HG03571 (cell line): ENCODE results near the gene TNS3.

Source experiments
- ATAC-seq: cut with Tn5 transposase; IDR thresholded peaks from one replicate; pipeline ENCODE4 v1.9.1; 2021; ENCODE audit not compliant: unreplicated experiment

TNS3 gene

DNA sequence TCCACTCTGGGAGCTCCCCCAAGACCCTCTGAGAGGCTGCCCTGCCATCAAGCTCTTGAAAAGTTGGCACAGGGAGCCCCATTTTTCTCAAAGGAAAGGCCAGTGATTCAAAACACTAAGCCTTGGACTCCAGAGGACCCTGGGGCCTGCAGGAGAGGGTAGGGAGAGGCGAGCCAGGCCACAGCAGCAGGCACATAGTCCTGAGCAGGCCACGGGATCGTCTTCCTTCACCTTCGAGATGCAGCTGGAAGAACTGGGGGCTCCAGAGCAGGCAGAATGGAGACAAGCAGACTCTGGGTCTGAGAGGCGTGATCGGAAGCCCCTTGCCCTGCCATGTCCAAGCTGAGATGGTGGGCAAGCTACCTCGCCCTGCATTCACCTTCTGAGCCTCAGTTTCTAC, 13.9 kb downstream of the TNS3 start:
- ATAC-seq: no peak

DNA sequence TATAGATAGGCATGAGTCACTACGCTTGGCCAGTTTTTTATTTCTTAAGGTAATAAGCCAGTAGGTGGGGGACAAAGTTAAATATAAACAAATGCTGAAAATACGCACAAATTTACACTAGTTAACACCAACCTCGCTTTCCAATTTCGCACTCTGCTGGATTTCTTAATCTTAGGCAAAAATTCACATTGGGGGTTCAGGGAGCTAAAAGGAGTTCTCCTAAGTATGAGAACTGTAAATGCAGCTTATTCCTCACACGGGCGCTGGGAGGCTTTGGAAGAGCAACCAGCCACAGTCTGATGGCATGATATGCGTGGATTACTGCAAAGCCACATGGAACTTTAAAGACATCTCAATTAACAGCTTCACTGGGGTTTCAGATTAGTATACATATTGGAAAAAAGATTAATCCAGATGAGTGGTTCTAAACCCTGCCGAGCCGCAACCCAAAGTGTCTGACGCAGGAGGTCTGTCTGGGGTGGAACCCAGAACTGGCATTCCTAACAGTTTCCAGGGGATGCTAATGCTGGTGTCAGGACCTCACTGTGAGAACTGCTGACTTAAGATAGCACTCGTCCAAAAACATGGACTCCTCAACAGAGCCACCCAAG, 16.2 kb downstream of the TNS3 start:
- ATAC-seq: no peak

DNA sequence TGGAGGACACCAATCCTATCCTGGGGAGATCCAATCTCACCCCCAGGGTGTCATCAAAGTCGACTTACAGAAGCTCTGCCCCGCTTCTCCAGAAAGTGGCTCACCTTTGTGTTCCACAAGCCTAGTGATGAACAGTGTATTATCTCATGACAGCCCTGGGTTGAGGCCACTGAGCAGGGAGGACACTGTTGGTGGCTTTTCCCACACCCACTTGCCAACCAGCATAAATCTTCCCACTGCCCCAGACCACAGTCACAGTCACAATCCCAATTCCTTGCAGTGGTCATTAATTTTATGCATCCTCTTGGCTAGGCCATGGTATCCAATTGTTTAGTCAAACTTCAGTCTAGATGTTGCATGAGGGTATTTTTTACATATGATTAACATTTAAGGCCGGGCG, 18.4 kb downstream of the TNS3 start:
- no peak for ATAC-seq

DNA sequence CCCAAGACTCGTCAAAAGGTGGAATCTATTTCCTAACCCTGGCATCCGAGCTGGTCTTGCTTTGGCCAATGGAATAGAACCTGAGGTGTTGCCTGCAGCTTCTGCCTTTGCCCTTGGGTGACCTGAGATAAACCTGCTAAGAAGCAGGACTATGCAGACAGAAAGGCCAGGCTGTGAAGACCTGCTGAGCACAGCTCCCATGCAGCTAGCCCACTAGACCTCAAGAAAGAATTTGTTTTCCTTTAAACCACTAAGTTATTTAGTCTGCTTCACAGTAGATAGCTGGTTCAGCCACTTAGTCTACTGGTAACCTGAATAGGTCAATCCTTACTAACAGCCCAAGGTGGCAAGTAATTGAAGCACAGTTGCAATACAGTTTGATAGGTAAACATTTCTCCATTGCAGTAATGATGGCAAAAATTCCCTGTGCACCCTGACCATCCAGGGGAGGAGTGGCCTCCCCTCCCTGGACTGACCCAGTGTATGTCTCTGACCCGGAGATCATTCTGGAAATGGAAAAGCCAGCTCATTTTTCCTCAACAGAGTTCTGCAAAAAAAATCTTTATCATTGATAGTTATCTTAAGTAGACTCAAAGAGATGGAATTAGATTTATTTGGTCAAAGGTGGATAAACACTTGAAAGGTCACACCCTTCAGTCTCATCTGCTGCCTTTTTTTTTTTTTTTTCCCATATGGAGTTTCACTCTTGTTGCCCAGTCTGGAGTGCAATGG, 20.0 kb downstream of the TNS3 start:
- no peak for ATAC-seq

DNA sequence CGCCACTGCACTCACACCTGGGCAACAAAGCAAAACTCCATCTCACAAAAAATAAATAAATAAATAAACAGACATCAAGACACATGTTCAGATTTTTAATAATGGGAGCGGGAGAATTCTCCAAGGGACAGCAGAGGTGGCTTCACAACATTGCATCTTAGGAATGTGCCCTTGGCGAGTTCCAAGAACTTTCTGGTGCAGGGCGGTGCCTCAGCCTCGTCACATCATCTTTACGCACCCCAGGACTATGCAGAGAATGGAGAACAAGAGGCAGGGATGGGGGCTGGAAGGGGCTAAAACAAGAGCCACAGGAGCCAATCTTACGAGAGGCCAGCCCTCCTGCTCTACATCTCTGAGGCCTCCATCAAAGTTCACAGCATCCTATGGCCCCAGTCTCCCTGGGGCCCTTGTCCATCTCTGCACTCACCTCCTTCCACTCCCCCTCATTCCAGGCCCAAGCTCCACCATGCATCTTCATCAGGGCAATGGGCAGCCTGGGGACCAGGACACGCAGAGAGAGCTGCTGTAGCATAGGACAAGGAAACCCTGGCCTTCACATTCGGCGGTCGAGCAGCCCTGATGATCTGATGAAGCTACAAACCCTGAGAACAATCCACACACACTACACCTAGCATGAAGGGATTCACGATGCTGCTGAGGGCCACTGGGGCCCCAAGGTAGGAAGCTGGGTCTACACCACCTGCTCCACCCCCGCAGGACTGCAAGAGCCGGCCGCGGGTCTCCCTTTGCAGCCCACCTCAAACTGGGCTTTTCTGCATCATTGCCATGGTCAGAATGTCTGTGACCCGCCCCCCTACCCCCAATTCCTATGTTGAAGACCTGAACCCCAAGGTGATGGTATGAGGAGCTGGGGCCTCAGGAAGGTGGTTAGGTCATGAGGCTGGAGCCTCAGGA, 22.3 kb downstream of the TNS3 start:
- ATAC-seq: no peak

DNA sequence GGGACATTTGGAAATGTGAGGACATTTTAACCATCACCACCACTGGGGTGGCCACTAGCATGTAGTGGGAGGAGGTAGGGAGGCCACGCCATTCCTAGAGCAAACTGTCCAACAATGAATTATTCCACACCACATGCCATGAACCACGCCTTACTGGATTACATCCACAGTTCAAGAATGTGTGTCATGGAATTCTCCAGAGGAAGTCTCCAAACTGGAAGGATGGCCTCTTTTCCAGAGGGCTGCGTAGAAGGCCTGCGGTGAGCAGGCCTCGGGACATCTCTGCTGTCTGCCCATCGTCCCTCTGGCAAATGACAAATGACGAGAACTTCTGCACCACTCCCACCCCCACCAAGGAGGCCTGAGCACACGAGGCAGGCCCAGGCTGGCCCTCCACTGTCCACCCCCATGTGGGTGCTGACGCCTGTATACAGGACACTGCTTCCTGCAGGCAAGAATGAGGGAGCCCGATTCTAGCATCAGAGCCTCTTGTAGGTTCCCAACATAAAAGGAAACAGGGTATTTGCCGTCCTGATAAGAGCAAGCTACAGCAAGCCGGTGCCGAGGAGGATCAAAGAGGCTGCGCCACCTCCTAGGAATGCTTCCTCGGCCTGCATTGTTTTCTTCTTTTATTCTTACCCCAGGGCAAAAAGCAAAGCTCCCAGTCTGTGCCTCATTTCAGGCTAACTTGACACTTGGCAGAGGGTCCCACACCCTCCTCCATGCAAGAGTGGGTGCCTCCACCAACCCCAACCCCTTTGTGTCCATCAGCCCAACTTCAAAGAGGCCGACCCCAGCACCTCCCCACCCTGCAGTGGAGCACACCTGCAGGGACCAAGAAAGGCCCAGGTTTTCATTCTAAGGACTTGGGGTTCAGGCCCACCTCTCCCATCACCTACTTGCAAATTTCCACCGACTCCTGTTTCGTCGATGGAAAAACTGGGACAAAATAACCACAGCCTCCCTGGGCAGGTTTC, 23.9 kb downstream of the TNS3 start:
- ATAC-seq: no peak

DNA sequence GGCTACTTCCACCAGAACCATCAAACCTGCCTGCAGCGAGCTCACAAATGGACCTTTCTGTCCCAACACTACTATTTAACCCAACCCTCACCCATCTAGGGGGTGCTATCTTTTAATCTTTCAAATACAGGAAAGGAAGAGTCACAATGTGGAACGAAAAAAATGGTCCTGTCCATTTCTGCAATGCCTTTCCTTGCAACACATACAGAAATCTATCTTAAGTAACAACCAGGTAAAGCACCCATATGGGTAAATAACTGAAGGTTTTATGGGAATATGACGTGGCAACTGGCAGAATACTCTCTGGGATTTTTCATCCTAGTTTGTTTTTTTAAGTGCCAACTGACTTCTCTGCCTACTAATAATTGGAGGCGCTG, 24.6 kb downstream of the TNS3 start:
- no peak for ATAC-seq

DNA sequence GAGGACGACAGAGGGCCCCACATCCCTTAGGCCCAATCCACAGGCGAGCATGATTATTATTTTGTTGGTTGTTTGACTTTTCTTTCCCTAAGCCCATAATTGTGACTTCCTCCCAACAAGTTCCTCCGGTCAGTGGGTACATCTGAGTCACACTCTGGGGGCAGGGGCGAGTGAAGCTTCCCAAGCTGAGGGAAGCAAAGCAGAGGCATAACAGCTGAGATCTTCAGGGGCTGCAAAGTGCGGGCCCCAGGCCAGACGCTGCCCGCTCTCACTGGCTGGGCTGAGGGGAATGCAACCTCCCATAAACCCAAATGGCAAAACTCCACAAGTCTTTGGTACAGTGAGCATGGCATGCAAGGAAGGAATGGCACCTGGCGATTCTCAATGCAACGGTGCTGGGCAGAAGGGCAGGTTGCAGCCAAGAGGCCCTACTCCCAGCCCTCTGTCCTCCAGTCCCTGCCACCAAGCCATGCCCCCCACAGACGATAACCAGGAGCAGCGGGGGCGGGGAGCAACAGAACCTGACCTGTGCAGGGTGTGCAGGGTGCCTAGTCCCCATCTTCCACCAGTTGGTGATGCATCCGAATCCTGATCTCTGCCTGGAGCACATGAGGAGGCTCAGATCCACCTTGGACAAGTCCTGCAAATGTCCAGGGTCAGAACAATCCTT, 25.3 kb downstream of the TNS3 start:
- ATAC-seq: no peak

DNA sequence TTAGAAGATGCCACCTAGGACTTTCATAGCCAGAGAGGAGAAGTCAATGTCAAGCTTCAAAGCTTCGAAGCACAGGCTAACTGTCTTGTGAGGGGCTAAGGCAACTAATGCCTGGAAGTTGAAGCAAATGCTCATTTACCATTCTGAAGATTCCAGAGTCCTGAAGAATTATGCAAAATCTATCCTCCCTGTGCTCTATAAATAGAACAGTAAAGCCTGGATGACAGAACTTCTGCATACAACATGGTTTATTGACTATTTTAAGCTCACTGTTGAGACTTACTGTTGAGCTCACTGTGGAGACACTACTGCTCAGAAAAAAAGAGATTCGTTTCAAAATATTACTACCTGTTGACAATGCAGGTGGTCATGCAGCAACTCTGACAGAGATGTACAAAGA, 28.6 kb downstream of the TNS3 start:
- ATAC-seq: no peak

DNA sequence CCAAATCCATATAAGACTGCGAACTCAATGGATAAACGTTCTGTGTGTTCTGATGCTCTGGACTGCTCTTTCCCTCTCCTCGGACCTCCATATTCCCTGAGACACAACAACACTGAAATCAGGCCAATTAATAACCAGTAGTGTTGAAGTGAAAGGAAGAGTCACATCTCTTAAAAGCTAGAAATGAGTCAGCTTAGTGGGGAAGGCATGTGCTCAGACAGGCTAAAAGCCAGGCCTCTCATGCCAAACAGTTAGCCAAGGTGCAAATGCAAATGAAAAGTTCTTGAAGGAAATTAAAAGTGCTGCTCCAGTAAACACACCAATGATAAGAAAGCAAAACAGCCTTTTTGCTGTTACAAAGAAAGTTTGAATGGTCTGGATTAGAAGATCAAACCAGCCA, 29.3 kb downstream of the TNS3 start:
- ATAC-seq: peak; percentile 98

DNA sequence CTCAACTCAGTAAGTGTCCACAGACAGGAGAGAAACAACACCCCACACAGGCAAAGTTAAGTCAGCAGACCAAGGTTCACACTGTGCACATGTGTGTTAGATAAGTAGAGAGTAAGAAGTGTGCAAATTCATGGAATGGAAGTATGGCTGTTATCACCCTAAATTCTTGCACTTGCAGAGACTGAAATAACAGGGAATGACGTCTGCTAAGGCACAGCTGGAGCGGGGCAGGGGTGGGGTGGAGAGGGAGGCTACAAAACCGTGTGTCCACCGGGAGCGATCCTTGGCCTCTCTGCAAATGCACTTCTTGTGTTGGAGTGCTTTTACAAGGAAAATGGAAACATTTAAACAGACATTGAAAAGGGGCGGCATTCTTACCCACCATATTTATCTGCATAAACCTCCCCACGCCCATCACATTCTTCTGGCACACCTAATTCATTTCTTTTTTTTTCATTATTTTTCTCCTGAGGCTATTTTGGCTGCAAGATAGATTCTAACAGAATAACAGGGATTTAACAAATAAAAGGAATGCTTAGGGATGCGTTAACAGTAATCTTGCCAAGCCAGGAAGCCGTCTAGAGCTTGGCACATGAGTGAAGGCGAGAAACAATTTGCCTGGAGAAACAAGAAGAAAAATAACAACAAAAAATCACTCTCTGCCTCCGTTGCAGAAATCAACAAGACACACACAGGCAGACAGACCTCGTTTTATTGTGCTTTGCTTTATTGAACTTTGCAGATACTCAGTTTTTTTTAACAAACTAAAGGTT, 30.1 kb downstream of the TNS3 start:
- ATAC-seq: no peak

DNA sequence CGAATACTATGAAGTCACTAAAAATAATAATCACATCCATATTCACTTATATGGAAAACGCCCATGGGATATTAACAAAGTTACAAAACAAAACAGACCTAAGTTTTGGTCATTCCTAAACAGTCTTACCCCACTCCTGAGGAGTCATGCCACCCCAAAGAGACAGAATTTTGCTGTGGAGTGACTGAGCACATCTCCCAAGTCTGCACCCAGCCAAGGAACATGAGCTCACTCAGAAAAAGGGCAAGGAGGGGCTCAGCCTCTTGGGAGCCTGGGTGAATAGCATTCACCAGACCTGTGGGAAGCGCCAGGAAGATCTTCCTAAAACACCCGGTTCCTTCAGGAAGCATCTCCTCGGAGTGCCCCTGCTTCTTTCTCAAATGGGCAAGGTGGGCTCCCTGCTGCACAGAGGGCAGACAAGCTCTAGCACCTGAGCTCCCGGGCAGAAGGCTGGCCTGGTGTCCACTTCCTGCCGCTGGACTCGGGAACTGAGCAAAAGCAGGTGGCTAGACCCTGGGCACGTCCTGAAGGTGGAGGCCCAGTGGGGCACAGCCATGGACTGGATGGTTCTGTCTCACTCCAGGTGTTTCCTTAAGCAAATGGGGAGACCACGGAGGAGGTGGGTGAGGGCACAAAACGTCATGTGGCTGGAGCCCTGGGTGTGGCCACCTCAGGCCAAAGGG, 31.0 kb downstream of the TNS3 start:
- no peak for ATAC-seq

DNA sequence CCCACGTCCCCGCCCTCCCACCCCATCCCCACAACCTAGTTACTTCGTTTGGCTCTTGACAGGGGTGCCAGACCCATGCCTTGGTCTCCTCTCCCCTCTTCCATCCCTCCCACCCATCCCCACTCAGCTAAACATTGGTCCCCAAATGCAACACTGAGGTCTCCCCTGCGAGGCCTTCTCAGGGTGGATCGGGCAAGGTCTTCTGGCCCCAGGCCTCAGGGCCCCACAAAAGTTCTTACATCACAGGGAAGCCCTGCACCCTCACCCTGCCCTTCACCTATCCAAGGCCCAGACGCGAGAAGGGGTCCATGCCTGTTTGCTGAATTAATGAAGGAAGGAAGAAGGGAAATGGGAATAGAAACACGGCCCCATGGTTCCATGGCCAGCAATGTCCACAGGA, 32.0 kb downstream of the TNS3 start:
- ATAC-seq: no peak

DNA sequence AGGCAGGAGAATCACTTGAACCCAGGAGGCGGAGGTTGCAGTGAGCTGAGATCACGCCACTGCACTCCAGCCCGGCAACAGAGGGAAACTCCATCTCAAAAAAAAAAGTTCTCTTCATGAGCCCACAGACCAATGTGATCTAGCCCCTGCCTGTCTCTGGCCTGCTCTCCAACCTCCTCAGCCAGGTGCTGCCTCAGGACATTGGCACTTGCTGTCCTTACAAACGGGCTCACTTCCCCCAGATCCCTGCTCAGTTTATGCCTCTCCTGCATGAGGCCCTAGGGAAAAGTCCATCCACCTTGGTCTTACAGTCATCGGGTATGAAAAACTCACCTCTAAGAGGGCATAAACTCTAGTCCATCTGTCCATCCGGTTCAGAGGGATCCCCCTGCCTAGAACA, 32.5 kb downstream of the TNS3 start:
- no peak for ATAC-seq

DNA sequence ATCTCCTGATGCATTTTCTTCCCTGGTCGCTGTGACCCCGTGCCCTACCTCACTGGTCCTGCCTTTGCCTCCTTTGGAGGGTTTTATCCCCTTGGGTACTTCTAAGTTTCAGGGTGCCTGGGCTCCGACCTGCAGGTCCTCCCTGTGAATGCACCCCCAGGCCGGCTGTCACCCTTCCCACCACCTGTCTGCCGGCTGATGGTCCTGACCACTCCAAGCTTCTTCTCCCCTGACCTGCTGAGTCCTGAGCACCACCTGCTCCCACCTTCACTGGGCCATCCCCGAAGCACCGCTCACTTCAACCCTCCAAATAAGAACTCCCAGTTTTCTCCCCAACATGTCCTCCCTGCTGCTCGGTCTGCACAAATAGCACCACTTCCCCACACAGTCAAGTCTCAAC, 33.4 kb downstream of the TNS3 start:
- ATAC-seq: no peak

DNA sequence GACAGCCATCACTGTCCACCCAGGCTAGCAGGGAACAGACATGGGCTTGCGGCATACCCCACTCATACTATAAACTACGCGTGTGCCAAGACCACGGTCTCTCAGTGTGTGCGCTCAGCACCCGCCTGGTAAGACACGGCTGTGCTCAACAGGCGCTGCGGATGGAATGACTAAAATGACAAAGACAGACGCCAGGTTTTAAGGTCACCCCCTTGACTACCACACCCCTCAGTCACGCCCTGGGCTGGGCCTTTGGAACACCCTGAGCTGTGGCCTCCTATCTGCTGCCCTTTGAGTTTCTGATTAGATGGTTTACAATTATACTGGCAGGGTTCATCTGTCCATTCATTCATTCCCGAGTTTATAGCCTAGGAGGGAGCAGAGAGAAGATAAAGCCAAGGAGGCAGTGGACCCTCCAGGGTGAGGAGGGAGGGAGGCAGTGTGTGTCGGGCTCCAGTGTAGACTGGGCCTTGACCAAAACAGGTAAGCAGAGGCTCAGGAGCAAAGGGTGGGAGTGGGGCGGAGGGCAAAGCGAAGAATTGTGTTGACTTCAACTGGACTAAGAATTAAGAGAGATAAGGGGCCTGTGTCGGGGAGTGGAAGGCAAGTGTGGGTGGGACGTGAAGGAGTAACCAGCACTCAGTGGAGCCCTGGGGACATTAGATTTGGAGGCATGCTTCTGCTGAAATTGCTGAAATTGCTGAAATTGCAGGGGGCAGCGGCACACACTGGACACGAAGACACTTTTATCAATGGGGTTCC, 35.0 kb downstream of the TNS3 start:
- no peak for ATAC-seq

DNA sequence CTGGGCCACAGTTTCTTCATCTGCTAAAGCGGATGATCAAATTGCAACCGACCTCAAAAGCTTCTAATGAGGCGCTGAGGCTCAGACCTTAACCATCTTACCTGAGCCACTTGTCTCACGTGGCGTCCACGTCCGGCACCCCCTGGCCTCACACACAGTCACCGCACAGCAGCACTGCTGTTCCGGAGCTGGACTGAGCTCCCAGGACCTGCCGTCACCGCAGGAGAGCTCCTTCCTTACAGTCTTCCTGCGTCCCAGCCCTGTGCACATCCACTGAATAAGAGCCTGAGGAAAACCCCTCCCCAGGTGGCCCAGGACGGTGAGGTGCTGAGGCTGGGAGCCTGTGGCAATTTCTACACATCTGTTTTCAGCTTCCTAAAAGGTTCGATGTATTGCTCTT, 35.7 kb downstream of the TNS3 start:
- ATAC-seq: no peak

DNA sequence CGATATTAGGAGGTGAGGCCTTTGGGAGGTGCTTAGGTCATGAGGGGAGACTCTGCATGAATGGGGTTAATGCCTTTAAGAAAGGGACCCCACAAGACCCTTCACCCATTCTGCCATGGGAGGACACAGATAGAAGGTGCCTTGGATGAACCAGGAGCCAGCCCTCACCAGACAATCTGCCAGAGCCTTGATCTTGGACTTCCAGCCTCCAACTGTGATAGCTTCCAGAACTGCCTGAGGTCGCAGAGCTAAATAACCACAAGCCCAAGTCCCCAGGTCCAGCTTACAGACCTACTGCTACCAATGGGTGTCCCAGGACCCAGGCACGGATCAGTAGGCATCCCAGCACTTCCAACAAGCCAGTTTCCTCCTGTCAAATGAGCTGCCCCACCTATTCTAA, 37.5 kb downstream of the TNS3 start:
- ATAC-seq: no peak
